Transverse colon (tissue), 4 donors: Measurements from ENCODE around the gene RHOJ. TPM values are rescaled to one million over a fixed set of nuclear protein-coding genes. Genes with fewer than 3 reads are reported as not detected.

Experiments
- DNase-seq: peaks from one replicate; pipeline ENCODE4 v3.0.0-alpha.2; 2019
- H3K27ac ChIP-seq, 4 donors: fragments of 200-600 bp; sonication (generic); 2 replicates each; pipeline ENCODE4 v1.5.1; 2016 to 2018; ENCODE audit warnings: inconsistent platforms in 4 of 4
- H3K27me3 ChIP-seq: fragments of 200-600 bp; sonication (generic); 2 replicates; pipeline ENCODE4 v1.5.1; 2017; ENCODE audit warnings: inconsistent platforms
- H3K36me3 ChIP-seq, 4 donors: fragments of 200-600 bp; sonication (generic); 2 replicates each; pipeline ENCODE4 v1.5.1; 2017 to 2019; ENCODE audit warnings: inconsistent platforms in 4 of 4
- H3K4me1 ChIP-seq, 4 donors: fragments of 200-600 bp; sonication (generic); 2 replicates each; pipeline ENCODE4 v1.5.1; 2017 to 2020; ENCODE audit warnings: inconsistent platforms in 4 of 4
- H3K4me3 ChIP-seq, 4 donors: fragments of 200-600 bp; sonication (generic); 1 replicate in 1 of 4; 2 replicates in 3 of 4; pipeline versions ENCODE4 v1.5.1 to v1.6.1; 2017 to 2019; ENCODE audit warnings: inconsistent platforms in 4 of 4
- H3K9me3 ChIP-seq, 2 donors: fragments of 200-600 bp; sonication (generic); 2 replicates each; pipeline ENCODE4 v1.5.1; 2017 to 2019; ENCODE audit warnings: inconsistent platforms in 2 of 2
- EP300 ChIP-seq: sonication (generic); formaldehyde crosslinking; IDR thresholded peaks from one replicate; pipeline ENCODE4 v1.6.1; 2017; ENCODE audit warnings: antibody characterized with exemption, low read depth
- POLR2A ChIP-seq: fragments of 450-650 bp; IDR thresholded peaks from one replicate; pipeline ENCODE4 v1.6.1; 2016; ENCODE audit warnings: antibody characterized with exemption, mild to moderate bottlenecking, moderate library complexity
- POLR2AphosphoS5 ChIP-seq, 3 donors: sonication (generic); formaldehyde crosslinking; IDR thresholded peaks; one replicate each; pipeline ENCODE4 v1.6.1; 2016; ENCODE audit warnings: antibody characterized with exemption in 3 of 3
- WGBS, 2 donors: methylation state at CpG; one replicate each; pipeline ENCODE4 v1.1.5; 2018; ENCODE audit warnings: low coverage in 1 of 2; 5-methylcytosine and 5-hydroxymethylcytosine counted together
- in situ Hi-C, 4 donors: fragments of 200-750 bp; cut with MboI; loops; one replicate each; pipeline versions ENCODE4 v1.15.0 to v1.15.1; 2017; ENCODE audit warnings: low sequenced_read_pairs in 3 of 4, low pct_ligation_motif_present in 1 of 4, low pct_unique_long_range_greater_than_20kb in 1 of 4
- intact Hi-C: fragments of 100-400 bp; cut with DNase I; formaldehyde crosslinking; loops from one replicate; pipeline ENCODE4 v1.15.1; 2023; ENCODE audit warnings: low total_unique reads
- total RNA-seq, 4 donors: library from RNA; depleted of rRNA; stranded (reverse); fragments of >200 nt; gene quantifications; one replicate each; pipeline ENCODE4 v1.1.0, GENCODE V29; 2016
- TF ChIP-seq, protein P1 (sequence below), 5 experiments: fragments of 200-600 bp in 3 of 5; fragments of 450-650 bp in 2 of 5; sonication (generic) in 3 of 5; IDR thresholded peaks; 1 replicate in 2 of 5; 2 replicates in 3 of 5; pipeline ENCODE4 v1.5.1; 2016 to 2017; ENCODE audit warnings: antibody characterized with exemption in 5 of 5, inconsistent platforms in 3 of 5, mild to moderate bottlenecking in 2 of 5, moderate library complexity in 1 of 5

RHOJ gene
- total RNA-seq, 4 donors from 2014 or later: 2.9 to 23.7 (median 12.7) TPM

GRCh38 chr14:63186453-63186852 lies 17.8 kb upstream of the RHOJ start:
- Histone ChIP-seq H3K4me1 (no peaks in the 10 kb centered on the region), H3K36me3 (no peaks in the 10 kb centered on the region), H3K9me3 (no peaks in the 10 kb centered on the region), H3K27me3 (no peaks in the 10 kb centered on the region), H3K4me3 (no peak overlapping the region), H3K27ac (no peak overlapping the region)
- WGBS, 2 donors: 60 to 89% methylated on average over 1 of the region's 1 CpG
- intact Hi-C loops (no loop called here), in situ Hi-C loops (no loop called here)
- TF ChIP-seq, protein P1, sequence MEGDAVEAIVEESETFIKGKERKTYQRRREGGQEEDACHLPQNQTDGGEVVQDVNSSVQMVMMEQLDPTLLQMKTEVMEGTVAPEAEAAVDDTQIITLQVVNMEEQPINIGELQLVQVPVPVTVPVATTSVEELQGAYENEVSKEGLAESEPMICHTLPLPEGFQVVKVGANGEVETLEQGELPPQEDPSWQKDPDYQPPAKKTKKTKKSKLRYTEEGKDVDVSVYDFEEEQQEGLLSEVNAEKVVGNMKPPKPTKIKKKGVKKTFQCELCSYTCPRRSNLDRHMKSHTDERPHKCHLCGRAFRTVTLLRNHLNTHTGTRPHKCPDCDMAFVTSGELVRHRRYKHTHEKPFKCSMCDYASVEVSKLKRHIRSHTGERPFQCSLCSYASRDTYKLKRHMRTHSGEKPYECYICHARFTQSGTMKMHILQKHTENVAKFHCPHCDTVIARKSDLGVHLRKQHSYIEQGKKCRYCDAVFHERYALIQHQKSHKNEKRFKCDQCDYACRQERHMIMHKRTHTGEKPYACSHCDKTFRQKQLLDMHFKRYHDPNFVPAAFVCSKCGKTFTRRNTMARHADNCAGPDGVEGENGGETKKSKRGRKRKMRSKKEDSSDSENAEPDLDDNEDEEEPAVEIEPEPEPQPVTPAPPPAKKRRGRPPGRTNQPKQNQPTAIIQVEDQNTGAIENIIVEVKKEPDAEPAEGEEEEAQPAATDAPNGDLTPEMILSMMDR (IDR thresholded peaks at IDR 0.05): no peak
- no peak for TF ChIP-seq EP300
- TF ChIP-seq POLR2A: no peak
- no peak for TF ChIP-seq POLR2AphosphoS5 (IDR thresholded peaks at IDR 0.05)
- no peak for DNase-seq

DNA sequence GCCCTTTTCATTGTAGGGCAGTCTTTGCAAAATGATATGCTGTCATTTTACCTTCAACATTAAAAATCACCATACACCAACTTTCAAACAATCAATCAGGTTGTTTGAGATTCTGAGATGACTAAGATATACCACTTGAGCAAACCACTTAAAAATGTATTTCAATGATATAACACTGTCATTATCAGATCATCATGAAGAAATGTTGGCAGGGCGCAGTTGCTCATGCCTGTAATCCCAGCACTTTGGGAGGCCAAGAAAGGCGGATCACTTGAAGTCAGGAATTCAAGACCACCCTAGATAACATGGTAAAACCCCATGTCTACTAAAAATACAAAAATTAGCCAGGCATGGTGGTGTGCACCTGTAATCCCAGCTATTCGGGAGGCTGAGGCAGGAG lies 13.0 kb upstream of the RHOJ start:
- H3K27ac ChIP-seq: no peak overlapping the region
- H3K4me1 ChIP-seq: no peaks in the 10 kb centered on the region
- no peaks in the 10 kb centered on the region for H3K9me3 ChIP-seq
- no peak overlapping the region for H3K4me3 ChIP-seq
- no peaks in the 10 kb centered on the region for H3K27me3 ChIP-seq
- H3K36me3 ChIP-seq: no peaks in the 10 kb centered on the region
- no peak for TF ChIP-seq EP300
- WGBS, 2 donors: 86 to 92% methylated on average over 2 to 3 of the region's 3 CpGs
- in situ Hi-C loops (no loop called here), intact Hi-C loops (no loop called here)
- DNase-seq: no peak

GRCh38 chr14:63192085-63192484 lies 12.2 kb upstream of the RHOJ start:
- Histone ChIP-seq H3K4me3 (no peak overlapping the region), H3K4me1 (no peaks in the 10 kb centered on the region), H3K9me3 (no peaks in the 10 kb centered on the region), H3K27ac (no peak overlapping the region), H3K36me3 (no peaks in the 10 kb centered on the region), H3K27me3 (no peaks in the 10 kb centered on the region)
- intact Hi-C loops (no loop called here), in situ Hi-C loops (no loop called here)
- WGBS, 2 donors: 38 to 46% methylated on average over 2 of the region's 2 CpGs
- TF ChIP-seq, protein P1 (IDR thresholded peaks at IDR 0.05): no peak
- TF ChIP-seq POLR2A (no peak), POLR2AphosphoS5 (IDR thresholded peaks at IDR 0.05) (no peak), EP300 (no peak)
- DNase-seq: no peak

DNA sequence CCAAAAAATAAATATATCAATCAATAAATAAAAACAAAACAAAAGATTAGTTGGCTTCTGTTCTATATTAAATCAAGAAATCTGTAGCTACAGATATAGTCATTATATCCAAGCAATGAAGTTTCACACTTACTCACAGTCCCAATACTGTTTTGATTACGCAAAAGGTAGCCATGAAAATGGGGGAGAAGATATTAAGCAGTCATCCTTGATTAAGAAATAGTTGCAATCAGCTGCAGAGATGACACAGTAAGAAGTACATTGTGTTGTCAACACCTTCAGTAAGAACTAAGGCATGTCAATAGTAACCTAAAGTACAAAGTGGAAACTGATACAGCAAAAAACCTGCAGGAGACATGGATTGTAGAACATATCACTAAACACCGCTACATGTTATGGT lies 11.0 kb upstream of the RHOJ start:
- 91 to 95% methylated on average over 2 of the region's 2 CpGs for WGBS, 2 donors
- Histone ChIP-seq H3K27me3 (no peaks in the 10 kb centered on the region), H3K36me3 (no peaks in the 10 kb centered on the region), H3K4me3 (no peak overlapping the region), H3K27ac (no peak overlapping the region), H3K9me3 (no peaks in the 10 kb centered on the region), H3K4me1 (no peaks in the 10 kb centered on the region)
- in situ Hi-C loops (no loop called here), intact Hi-C loops (no loop called here)
- TF ChIP-seq, protein P1 (IDR thresholded peaks at IDR 0.05): no peak
- TF ChIP-seq POLR2AphosphoS5 (IDR thresholded peaks at IDR 0.05) (no peak), EP300 (no peak), POLR2A (no peak)
- no peak for DNase-seq

- DNase-seq: no peak
- WGBS, 2 donors: 83 to 85% methylated on average over 4 to 5 of the region's 5 CpGs
- H3K4me3 ChIP-seq: no peak overlapping the region
- H3K4me1 ChIP-seq: peaks cover 0 to 4% (median 0%) of the 10 kb centered on the region in 4 donors
- no peaks in the 10 kb centered on the region for H3K27me3 ChIP-seq
- H3K36me3 ChIP-seq: no peaks in the 10 kb centered on the region
- intact Hi-C loops: no loop called here
- H3K27ac ChIP-seq: no peak overlapping the region
- in situ Hi-C loops: no loop called here
- no peaks in the 10 kb centered on the region for H3K9me3 ChIP-seq
- TF ChIP-seq POLR2A: no peak
- no peak for TF ChIP-seq EP300
- no peak for TF ChIP-seq POLR2AphosphoS5 (IDR thresholded peaks at IDR 0.05)
- TF ChIP-seq, protein P1 (IDR thresholded peaks at IDR 0.05): no peak
These were observed 4.1 kb upstream of the RHOJ start for GRCh38 chr14:63200035-63200740.
